ENCODE data around the gene ATP5ME.
A peak's percentile ranks its signal among the peaks of the same experiment; 100 is the strongest.
"Not testable (repeated sequence)": the region's sequence is repeated elsewhere in the genome, so short reads cannot be mapped to it uniquely, and the experiment has no call there.

The ATP5ME gene

GRCh38 chr4:668219-668618 lies 5.9 kb downstream of the ATP5ME start:
- not testable (repeated sequence) for H3K79me2 ChIP-seq (ENCODE audit: control insufficient read depth, insufficient read depth, low read length, poor library complexity); H4K91ac ChIP-seq (ENCODE audit: low read depth, low read length); H3K4ac ChIP-seq (ENCODE audit: low read depth, low read length); H2AK5ac ChIP-seq (ENCODE audit: low read length); H3K18ac ChIP-seq (ENCODE audit: low read length); H3K4me3 ChIP-seq (ENCODE audit: low read depth, low read length); H3K27me3 ChIP-seq (ENCODE audit: insufficient read depth, low read length); H2AFZ ChIP-seq (ENCODE audit: insufficient read depth, low read length, poor library complexity); H3K14ac ChIP-seq (ENCODE audit: low read length); H3K23ac ChIP-seq (ENCODE audit: low read length); H3K4me2 ChIP-seq (ENCODE audit: low read length); H4K12ac ChIP-seq (ENCODE audit: low read depth, low read length); DNase-seq; H2BK120ac ChIP-seq (ENCODE audit: insufficient read depth, low read length, poor library complexity); H2BK5ac ChIP-seq (ENCODE audit: low read depth, low read length, poor library complexity); H3K79me1 ChIP-seq (ENCODE audit: low read length); H2BK12ac ChIP-seq (ENCODE audit: low read length); H4K8ac ChIP-seq (ENCODE audit: low read depth, low read length); H3K4me1 ChIP-seq (ENCODE audit: control insufficient read depth in 1 of 2, insufficient read depth in 2 of 2, low read length in 2 of 2); H3K27ac ChIP-seq (ENCODE audit: low read depth, low read length); H3K9ac ChIP-seq (ENCODE audit: low read length); H3K9me3 ChIP-seq (ENCODE audit: insufficient read depth, low read depth, low read length)
- H3K36me3 ChIP-seq (ENCODE audit: control insufficient read depth in 1 of 2, insufficient read depth in 2 of 2, low read length in 2 of 2) = peaks cover 17 to 21% of the 10 kb centered on the region in 2 experiments
- no CpG with 5 or more reads among the region's 6 CpGs for WGBS (ENCODE audit: extremely low coverage, insufficient coverage, insufficient read length)

DNA sequence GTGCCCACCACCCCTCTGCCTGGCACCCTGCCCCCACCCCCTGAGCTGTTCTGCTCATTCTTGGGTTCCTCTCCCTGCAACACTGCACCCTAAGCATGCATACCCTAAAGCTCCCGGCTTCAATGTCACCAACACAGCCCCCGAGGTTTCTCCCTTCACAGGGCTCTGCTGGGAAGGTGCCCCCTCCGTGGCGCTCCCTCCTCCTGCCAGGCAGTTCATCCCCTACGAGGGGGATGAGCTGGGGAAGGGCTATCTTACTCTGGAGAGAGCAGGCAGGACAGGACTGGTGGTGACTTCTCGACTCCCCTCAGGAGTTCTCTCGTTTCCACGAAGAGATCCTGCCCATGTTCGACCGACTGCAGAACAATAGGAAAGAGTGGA lies 6.5 kb downstream of the ATP5ME start:
- Histone ChIP-seq H2BK120ac (ENCODE audit: insufficient read depth, low read length, poor library complexity) (no peak overlapping the region), H3K9ac (ENCODE audit: low read length) (no peak overlapping the region), H3K4me1 (ENCODE audit: control insufficient read depth in 1 of 2, insufficient read depth in 2 of 2, low read length in 2 of 2) (peaks cover 3 to 6% of the 10 kb centered on the region in 2 experiments), H3K27me3 (ENCODE audit: insufficient read depth, low read length) (no peaks in the 10 kb centered on the region), H2AK5ac (ENCODE audit: low read length) (no peak overlapping the region), H3K14ac (ENCODE audit: low read length) (no peak overlapping the region), H3K23ac (ENCODE audit: low read length) (no peak overlapping the region), H3K18ac (ENCODE audit: low read length) (no peak overlapping the region), H2BK5ac (ENCODE audit: low read depth, low read length, poor library complexity) (no peak overlapping the region), H4K8ac (ENCODE audit: low read depth, low read length) (no peak overlapping the region), H3K4me2 (ENCODE audit: low read length) (no peak overlapping the region), H2BK12ac (ENCODE audit: low read length) (no peak overlapping the region), H3K9me3 (ENCODE audit: insufficient read depth, low read depth, low read length) (no peaks in the 10 kb centered on the region), H3K4me3 (ENCODE audit: low read depth, low read length) (no peak overlapping the region), H4K91ac (ENCODE audit: low read depth, low read length) (no peak overlapping the region), H4K12ac (ENCODE audit: low read depth, low read length) (no peak overlapping the region), H3K27ac (ENCODE audit: low read depth, low read length) (no peak overlapping the region), H2AFZ (ENCODE audit: insufficient read depth, low read length, poor library complexity) (no peak overlapping the region), H3K79me1 (ENCODE audit: low read length) (peaks cover 3% of the 10 kb centered on the region), H3K36me3 (ENCODE audit: control insufficient read depth in 1 of 2, insufficient read depth in 2 of 2, low read length in 2 of 2) (peaks cover 12 to 16% of the 10 kb centered on the region in 2 experiments), H3K4ac (ENCODE audit: low read depth, low read length) (no peak overlapping the region), H3K79me2 (ENCODE audit: control insufficient read depth, insufficient read depth, low read length, poor library complexity) (peaks cover 4% of the 10 kb centered on the region)
- DNase-seq = no peak
- WGBS (ENCODE audit: extremely low coverage, insufficient coverage, insufficient read length) = no CpG with 5 or more reads among the region's 10 CpGs

GRCh38 chr4:666822-667544 lies 7.1 kb downstream of the ATP5ME start:
- Histone ChIP-seq H3K23ac (ENCODE audit: low read length) (no peak overlapping the region), H3K27me3 (ENCODE audit: insufficient read depth, low read length) (no peaks in the 10 kb centered on the region), H2AK5ac (ENCODE audit: low read length) (no peak overlapping the region), H2BK12ac (ENCODE audit: low read length) (no peak overlapping the region), H4K12ac (ENCODE audit: low read depth, low read length) (peak overlapping the region; percentile 16), H4K91ac (ENCODE audit: low read depth, low read length) (no peak overlapping the region), H3K18ac (ENCODE audit: low read length) (no peak overlapping the region), H2BK120ac (ENCODE audit: insufficient read depth, low read length, poor library complexity) (no peak overlapping the region), H3K4me1 (ENCODE audit: control insufficient read depth in 1 of 2, insufficient read depth in 2 of 2, low read length in 2 of 2) (peaks cover 3 to 6% of the 10 kb centered on the region in 2 experiments), H3K36me3 (ENCODE audit: control insufficient read depth in 1 of 2, insufficient read depth in 2 of 2, low read length in 2 of 2) (peaks cover 7 to 12% of the 10 kb centered on the region in 2 experiments), H4K8ac (ENCODE audit: low read depth, low read length) (no peak overlapping the region), H3K9me3 (ENCODE audit: insufficient read depth, low read depth, low read length) (no peaks in the 10 kb centered on the region), H3K4me2 (ENCODE audit: low read length) (no peak overlapping the region), H3K9ac (ENCODE audit: low read length) (no peak overlapping the region), H3K4me3 (ENCODE audit: low read depth, low read length) (no peak overlapping the region), H3K4ac (ENCODE audit: low read depth, low read length) (no peak overlapping the region), H2AFZ (ENCODE audit: insufficient read depth, low read length, poor library complexity) (no peak overlapping the region), H3K79me1 (ENCODE audit: low read length) (peaks cover 3% of the 10 kb centered on the region), H3K14ac (ENCODE audit: low read length) (no peak overlapping the region), H3K27ac (ENCODE audit: low read depth, low read length) (no peak overlapping the region), H2BK5ac (ENCODE audit: low read depth, low read length, poor library complexity) (no peak overlapping the region), H3K79me2 (ENCODE audit: control insufficient read depth, insufficient read depth, low read length, poor library complexity) (peaks cover 4% of the 10 kb centered on the region)
- no peak for DNase-seq
- no CpG with 5 or more reads among the region's 28 CpGs for WGBS (ENCODE audit: extremely low coverage, insufficient coverage, insufficient read length)

GRCh38 chr4:666436-666810 lies 7.7 kb downstream of the ATP5ME start:
- H3K36me3 ChIP-seq (ENCODE audit: control insufficient read depth in 1 of 2, insufficient read depth in 2 of 2, low read length in 2 of 2) = peaks cover 2 to 6% of the 10 kb centered on the region in 2 experiments
- no peak overlapping the region for H3K18ac ChIP-seq (ENCODE audit: low read length)
- no CpG with 5 or more reads among the region's 22 CpGs for WGBS (ENCODE audit: extremely low coverage, insufficient coverage, insufficient read length)
- H3K27me3 ChIP-seq (ENCODE audit: insufficient read depth, low read length) = no peaks in the 10 kb centered on the region
- H3K27ac ChIP-seq (ENCODE audit: low read depth, low read length) = no peak overlapping the region
- no peak overlapping the region for H3K4me3 ChIP-seq (ENCODE audit: low read depth, low read length)
- H3K23ac ChIP-seq (ENCODE audit: low read length) = no peak overlapping the region
- H2BK5ac ChIP-seq (ENCODE audit: low read depth, low read length, poor library complexity) = no peak overlapping the region
- no peak overlapping the region for H2BK12ac ChIP-seq (ENCODE audit: low read length)
- no peak overlapping the region for H4K8ac ChIP-seq (ENCODE audit: low read depth, low read length)
- no peak for DNase-seq
- H2BK120ac ChIP-seq (ENCODE audit: insufficient read depth, low read length, poor library complexity) = no peak overlapping the region
- no peak overlapping the region for H3K4me2 ChIP-seq (ENCODE audit: low read length)
- H4K91ac ChIP-seq (ENCODE audit: low read depth, low read length) = no peak overlapping the region
- H3K79me1 ChIP-seq (ENCODE audit: low read length) = peaks cover 3% of the 10 kb centered on the region
- H3K4ac ChIP-seq (ENCODE audit: low read depth, low read length) = no peak overlapping the region
- H3K14ac ChIP-seq (ENCODE audit: low read length) = no peak overlapping the region
- H3K79me2 ChIP-seq (ENCODE audit: control insufficient read depth, insufficient read depth, low read length, poor library complexity) = peaks cover 4% of the 10 kb centered on the region
- no peak overlapping the region for H2AFZ ChIP-seq (ENCODE audit: insufficient read depth, low read length, poor library complexity)
- H2AK5ac ChIP-seq (ENCODE audit: low read length) = no peak overlapping the region
- H3K9ac ChIP-seq (ENCODE audit: low read length) = no peak overlapping the region
- no peaks in the 10 kb centered on the region for H3K9me3 ChIP-seq (ENCODE audit: insufficient read depth, low read depth, low read length)
- H4K12ac ChIP-seq (ENCODE audit: low read depth, low read length) = peak overlapping the region; percentile 16
- peaks cover 3 to 6% of the 10 kb centered on the region in 2 experiments for H3K4me1 ChIP-seq (ENCODE audit: control insufficient read depth in 1 of 2, insufficient read depth in 2 of 2, low read length in 2 of 2)

Measured in trophoblast cell (in vitro differentiated cells and primary cell).